ENCODE measurements around the gene BCAT1.

The BCAT1 gene

DNA sequence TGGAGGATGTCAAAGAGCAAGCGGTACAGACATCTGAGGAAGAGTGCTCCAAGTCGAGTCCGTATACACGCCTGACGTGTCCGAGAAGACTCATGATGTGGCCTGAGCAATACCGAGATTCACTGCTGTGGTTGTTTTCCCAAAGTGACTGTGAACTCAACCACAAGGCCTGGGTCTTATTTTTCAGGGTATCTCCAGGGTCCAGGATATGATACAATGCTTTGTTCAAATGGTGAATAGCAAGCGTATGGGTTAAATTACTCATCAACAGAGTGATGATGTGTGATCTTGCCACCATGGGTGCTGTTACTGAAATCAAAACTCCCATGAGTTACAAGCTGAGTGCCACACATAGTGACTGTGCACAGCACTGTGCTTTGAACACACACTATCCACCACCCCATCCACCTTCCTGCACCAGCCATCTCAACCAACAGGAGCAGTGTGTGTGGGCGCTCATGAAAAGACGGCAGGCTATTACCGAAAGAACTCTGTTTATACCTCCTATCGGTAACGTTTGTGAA lies 109.6 kb downstream of the BCAT1 start:
- Histone ChIP-seq H3K9me3 (ENCODE audit: control insufficient read depth, insufficient read depth, low read length) (no peaks in the 10 kb centered on the region), H3K4me2 (ENCODE audit: low read length) (no peak overlapping the region), H4K20me1 (ENCODE audit: control insufficient read depth, insufficient read depth, low read depth, low read length) (no peaks in the 10 kb centered on the region), H3K4me3 (ENCODE audit: low read length) (no peak overlapping the region), H3K27ac (ENCODE audit: low read depth, low read length) (no peak overlapping the region), H3K36me3 (ENCODE audit: control insufficient read depth, low read length) (peaks cover 83% of the 10 kb centered on the region), H3K4me1 (ENCODE audit: control insufficient read depth, low read length) (no peaks in the 10 kb centered on the region), H3K9me2 (replicated peaks; ENCODE audit: control insufficient read depth, low read length) (no peaks in the 10 kb centered on the region), H3F3A (ENCODE audit: control insufficient read depth, insufficient read depth) (peaks cover 4% of the 10 kb centered on the region), H3K79me2 (ENCODE audit: control insufficient read depth, low read length) (no peaks in the 10 kb centered on the region), H3K27me3 (ENCODE audit: control insufficient read depth, low read length) (no peaks in the 10 kb centered on the region)
- TF ChIP-seq EZH2phosphoT487 (IDR thresholded peaks at IDR 0.05; ENCODE audit: borderline replicate concordance, low read length): no peak
- TF ChIP-seq, protein P1, sequence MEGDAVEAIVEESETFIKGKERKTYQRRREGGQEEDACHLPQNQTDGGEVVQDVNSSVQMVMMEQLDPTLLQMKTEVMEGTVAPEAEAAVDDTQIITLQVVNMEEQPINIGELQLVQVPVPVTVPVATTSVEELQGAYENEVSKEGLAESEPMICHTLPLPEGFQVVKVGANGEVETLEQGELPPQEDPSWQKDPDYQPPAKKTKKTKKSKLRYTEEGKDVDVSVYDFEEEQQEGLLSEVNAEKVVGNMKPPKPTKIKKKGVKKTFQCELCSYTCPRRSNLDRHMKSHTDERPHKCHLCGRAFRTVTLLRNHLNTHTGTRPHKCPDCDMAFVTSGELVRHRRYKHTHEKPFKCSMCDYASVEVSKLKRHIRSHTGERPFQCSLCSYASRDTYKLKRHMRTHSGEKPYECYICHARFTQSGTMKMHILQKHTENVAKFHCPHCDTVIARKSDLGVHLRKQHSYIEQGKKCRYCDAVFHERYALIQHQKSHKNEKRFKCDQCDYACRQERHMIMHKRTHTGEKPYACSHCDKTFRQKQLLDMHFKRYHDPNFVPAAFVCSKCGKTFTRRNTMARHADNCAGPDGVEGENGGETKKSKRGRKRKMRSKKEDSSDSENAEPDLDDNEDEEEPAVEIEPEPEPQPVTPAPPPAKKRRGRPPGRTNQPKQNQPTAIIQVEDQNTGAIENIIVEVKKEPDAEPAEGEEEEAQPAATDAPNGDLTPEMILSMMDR (IDR thresholded peaks at IDR 0.05; ENCODE audit: low read depth, low read length, poor library complexity, severe bottlenecking): no peak

DNA sequence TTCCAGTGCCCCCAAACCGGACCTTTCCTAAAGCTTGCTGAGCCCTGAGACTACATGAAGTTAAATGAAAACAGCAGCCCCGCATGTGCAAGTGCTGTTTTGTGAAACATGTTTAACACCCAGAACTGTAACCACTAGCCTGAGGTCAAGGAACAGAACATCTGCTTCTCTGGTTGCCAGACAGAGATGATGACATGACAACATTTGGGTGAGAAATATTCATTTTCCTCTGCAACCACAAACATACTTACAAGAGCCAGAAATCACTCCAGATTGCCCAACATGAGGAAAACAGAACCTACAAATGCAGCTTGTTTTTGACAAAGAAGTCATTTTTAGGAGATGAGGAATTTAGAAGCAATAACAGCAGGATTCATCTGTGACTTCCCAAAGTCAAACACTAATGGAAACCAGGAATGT lies 110.4 kb downstream of the BCAT1 start:
- H3K4me2 ChIP-seq (ENCODE audit: low read length): no peak overlapping the region
- no peak overlapping the region for H3K4me3 ChIP-seq (ENCODE audit: low read length)
- no peak overlapping the region for H3K27ac ChIP-seq (ENCODE audit: low read depth, low read length)
- no peaks in the 10 kb centered on the region for H3K79me2 ChIP-seq (ENCODE audit: control insufficient read depth, low read length)
- no peaks in the 10 kb centered on the region for H3K27me3 ChIP-seq (ENCODE audit: control insufficient read depth, low read length)
- no peak for TF ChIP-seq EZH2phosphoT487 (IDR thresholded peaks at IDR 0.05; ENCODE audit: borderline replicate concordance, low read length)
- TF ChIP-seq, protein P1 (IDR thresholded peaks at IDR 0.05; ENCODE audit: low read depth, low read length, poor library complexity, severe bottlenecking): no peak
- H3K9me3 ChIP-seq (ENCODE audit: control insufficient read depth, insufficient read depth, low read length): no peaks in the 10 kb centered on the region
- no peaks in the 10 kb centered on the region for H3K9me2 ChIP-seq (replicated peaks; ENCODE audit: control insufficient read depth, low read length)
- peaks cover 86% of the 10 kb centered on the region for H3K36me3 ChIP-seq (ENCODE audit: control insufficient read depth, low read length)
- H4K20me1 ChIP-seq (ENCODE audit: control insufficient read depth, insufficient read depth, low read depth, low read length): no peaks in the 10 kb centered on the region
- H3F3A ChIP-seq (ENCODE audit: control insufficient read depth, insufficient read depth): peaks cover 4% of the 10 kb centered on the region
- no peaks in the 10 kb centered on the region for H3K4me1 ChIP-seq (ENCODE audit: control insufficient read depth, low read length)

DNA sequence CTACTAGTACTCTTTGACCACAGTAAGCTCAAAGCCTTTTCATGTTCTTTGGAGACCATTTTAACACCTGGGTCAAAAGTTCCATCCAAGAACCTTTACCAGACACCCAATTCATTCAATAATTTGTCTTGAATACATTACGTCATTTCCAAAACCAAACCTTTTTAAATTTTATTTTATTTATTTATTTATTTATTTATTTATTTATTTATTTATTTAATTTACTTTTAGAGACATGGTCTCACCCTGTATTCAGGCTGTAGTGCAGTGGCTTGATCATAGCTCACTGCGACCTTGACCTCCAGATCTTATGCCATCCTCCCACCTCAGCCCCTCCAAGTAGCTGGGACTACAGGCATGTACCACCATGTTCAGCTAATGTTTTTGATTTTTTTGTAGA lies 113.5 kb downstream of the BCAT1 start:
- Histone ChIP-seq H3F3A (ENCODE audit: control insufficient read depth, insufficient read depth) (peaks cover 4% of the 10 kb centered on the region), H3K4me2 (ENCODE audit: low read length) (no peak overlapping the region), H4K20me1 (ENCODE audit: control insufficient read depth, insufficient read depth, low read depth, low read length) (no peaks in the 10 kb centered on the region), H3K9me2 (replicated peaks; ENCODE audit: control insufficient read depth, low read length) (no peaks in the 10 kb centered on the region), H3K4me3 (ENCODE audit: low read length) (no peak overlapping the region), H3K79me2 (ENCODE audit: control insufficient read depth, low read length) (no peaks in the 10 kb centered on the region), H3K4me1 (ENCODE audit: control insufficient read depth, low read length) (no peaks in the 10 kb centered on the region), H3K36me3 (ENCODE audit: control insufficient read depth, low read length) (peaks cover 82% of the 10 kb centered on the region), H3K27ac (ENCODE audit: low read depth, low read length) (no peak overlapping the region), H3K27me3 (ENCODE audit: control insufficient read depth, low read length) (no peaks in the 10 kb centered on the region), H3K9me3 (ENCODE audit: control insufficient read depth, insufficient read depth, low read length) (no peaks in the 10 kb centered on the region)
- TF ChIP-seq, protein P1 (IDR thresholded peaks at IDR 0.05; ENCODE audit: low read depth, low read length, poor library complexity, severe bottlenecking): no peak
- no peak for TF ChIP-seq EZH2phosphoT487 (IDR thresholded peaks at IDR 0.05; ENCODE audit: borderline replicate concordance, low read length)

All from DOHH2 (cell line).